IPS-18a (cell line): ENCODE measurements around the gene ZNF185.

Source experiments
- H3K27ac ChIP-seq: one replicate; pipeline ENCODE4 v1.5.1; 2013; ENCODE audit warnings: low read length
- H3K27me3 ChIP-seq: one replicate; pipeline ENCODE4 v1.6.1; 2013; ENCODE audit warnings: mild to moderate bottlenecking, low read length; ENCODE audit not compliant: control insufficient read depth, insufficient read depth
- H3K36me3 ChIP-seq: one replicate; pipeline ENCODE4 v1.6.1; 2013; ENCODE audit warnings: low read depth, low read length; ENCODE audit not compliant: control insufficient read depth
- H3K4me1 ChIP-seq: one replicate; pipeline ENCODE4 v1.6.1; 2013; ENCODE audit warnings: low read depth, low read length; ENCODE audit not compliant: control insufficient read depth
- H3K4me3 ChIP-seq: one replicate; pipeline ENCODE4 v1.5.1; 2013; ENCODE audit warnings: low read length
- H3K9ac ChIP-seq: one replicate; pipeline ENCODE4 v1.6.1; 2013; ENCODE audit warnings: mild to moderate bottlenecking, low read length, moderate library complexity
- H3K9me3 ChIP-seq: one replicate; pipeline ENCODE4 v1.6.1; 2013; ENCODE audit warnings: low read depth, low read length; ENCODE audit not compliant: control insufficient read depth

The ZNF185 gene

DNA sequence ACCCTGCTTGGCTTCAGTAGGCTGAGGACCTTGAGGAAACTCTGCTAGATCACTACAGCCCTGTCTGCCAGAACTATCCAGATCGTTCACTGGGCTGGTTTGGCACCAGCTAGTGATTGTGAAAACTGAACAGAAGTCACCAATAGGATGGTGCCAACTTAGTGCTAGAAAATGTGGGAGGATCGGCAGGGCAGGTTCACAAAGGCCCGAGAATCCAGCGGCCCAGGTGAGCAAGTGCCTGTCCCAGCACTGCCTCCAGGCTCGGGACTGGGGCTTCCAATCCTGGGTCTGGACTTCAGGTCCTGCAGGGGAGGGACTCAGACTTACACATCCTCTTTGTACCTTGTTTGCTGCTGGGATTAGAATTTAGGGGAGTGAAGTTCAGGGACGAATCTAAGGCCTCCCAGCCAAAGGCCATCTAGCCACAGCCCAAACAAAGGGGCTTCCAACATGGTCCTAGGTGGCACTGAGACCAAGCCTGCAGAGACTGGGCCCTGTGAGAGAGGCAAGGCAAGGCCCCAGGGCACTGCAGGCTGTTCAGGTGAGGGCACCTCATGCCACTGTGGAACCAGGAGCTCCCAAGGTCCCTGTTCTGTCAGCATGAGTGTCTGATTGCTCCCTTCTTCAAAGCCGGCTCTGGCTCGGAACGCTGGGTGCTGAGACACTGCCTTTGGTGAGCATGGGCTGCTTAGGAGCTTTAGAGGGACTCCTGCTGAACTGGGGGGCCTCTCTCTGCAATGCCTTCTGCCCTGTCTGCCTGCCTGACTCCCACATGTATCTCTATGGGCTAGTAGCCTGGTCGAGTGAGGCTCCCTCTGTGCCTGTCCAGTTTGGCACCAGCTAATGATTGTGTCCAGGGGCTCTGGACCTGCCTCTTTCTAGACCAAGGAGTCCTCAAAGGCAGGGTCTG is 20.7 kb upstream of the ZNF185 start:
- no peaks in the 10 kb centered on the region for H3K36me3 ChIP-seq
- H3K27me3 ChIP-seq: no peaks in the 10 kb centered on the region
- H3K9ac ChIP-seq: no peak overlapping the region
- H3K4me1 ChIP-seq: no peaks in the 10 kb centered on the region
- no peak overlapping the region for H3K27ac ChIP-seq
- peaks cover 10% of the 10 kb centered on the region for H3K9me3 ChIP-seq
- H3K4me3 ChIP-seq: no peak overlapping the region

DNA sequence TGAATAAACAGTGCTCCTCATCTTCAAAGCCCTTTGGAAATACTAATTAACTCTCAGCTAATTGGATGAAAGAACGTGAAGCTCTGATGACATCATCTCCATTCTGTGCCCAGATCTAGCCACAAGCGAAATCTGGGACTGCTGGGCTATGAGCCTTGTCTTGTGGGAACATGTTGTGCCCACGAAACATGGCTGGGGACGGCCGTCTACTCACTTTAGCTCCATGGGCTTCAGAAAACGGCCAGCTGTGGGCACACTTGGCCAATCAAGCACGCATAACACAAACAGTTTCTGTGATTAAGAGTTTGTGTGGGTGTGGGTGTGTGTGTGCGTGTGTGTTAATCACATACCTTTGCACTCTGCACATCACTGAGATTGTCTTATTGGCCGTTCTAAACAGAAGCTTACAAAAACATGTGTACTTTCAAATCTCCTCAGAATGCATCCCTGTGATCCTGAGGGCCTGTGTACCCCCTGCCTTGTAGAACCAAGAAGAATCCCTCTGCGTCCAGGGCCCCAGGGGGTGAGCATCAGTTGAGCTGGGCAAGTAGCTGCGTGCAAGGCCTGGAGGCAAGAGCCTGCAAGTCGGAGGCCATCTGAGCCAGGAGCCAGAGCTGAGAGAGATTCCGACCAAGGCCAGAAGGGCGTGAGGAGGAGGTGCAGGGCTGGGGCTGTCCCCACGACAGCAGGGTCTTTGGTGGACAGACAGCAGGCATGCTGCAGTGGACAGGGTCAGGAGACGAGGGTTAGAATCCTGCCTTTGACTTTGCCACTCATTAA is 18.7 kb upstream of the ZNF185 start:
- H3K27ac ChIP-seq: no peak overlapping the region
- no peaks in the 10 kb centered on the region for H3K36me3 ChIP-seq
- no peak overlapping the region for H3K9ac ChIP-seq
- no peak overlapping the region for H3K4me3 ChIP-seq
- H3K27me3 ChIP-seq: no peaks in the 10 kb centered on the region
- peaks cover 10% of the 10 kb centered on the region for H3K9me3 ChIP-seq
- H3K4me1 ChIP-seq: no peaks in the 10 kb centered on the region

DNA sequence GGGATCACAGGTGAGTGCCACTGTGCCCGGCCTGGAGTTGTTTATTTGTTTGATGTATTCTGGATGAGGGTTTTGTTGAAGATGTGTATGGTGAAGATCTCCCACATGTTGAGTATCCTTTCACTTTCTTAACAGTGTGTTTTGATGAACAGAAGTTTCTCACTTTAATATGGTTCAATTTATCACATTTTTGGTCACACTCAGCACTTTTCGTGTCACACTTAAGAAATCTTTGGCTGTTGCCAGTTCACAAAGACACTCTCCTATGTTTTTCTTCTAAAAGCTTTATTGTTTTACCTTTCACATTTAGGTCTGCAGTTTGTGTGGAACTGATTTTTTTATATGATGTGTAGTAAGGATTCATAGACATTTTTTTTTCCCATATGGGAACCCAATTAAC is 16.6 kb upstream of the ZNF185 start:
- Histone ChIP-seq H3K4me3 (no peak overlapping the region), H3K27ac (no peak overlapping the region), H3K9ac (no peak overlapping the region), H3K4me1 (no peaks in the 10 kb centered on the region), H3K36me3 (no peaks in the 10 kb centered on the region), H3K27me3 (no peaks in the 10 kb centered on the region), H3K9me3 (peaks cover 4% of the 10 kb centered on the region)

GRCh38 chrX:152884171-152884570 is 13.7 kb upstream of the ZNF185 start:
- H3K9ac ChIP-seq: no peak overlapping the region
- no peaks in the 10 kb centered on the region for H3K27me3 ChIP-seq
- H3K4me1 ChIP-seq: peaks cover 4% of the 10 kb centered on the region
- H3K4me3 ChIP-seq: no peak overlapping the region
- H3K27ac ChIP-seq: no peak overlapping the region
- no peaks in the 10 kb centered on the region for H3K9me3 ChIP-seq
- H3K36me3 ChIP-seq: no peaks in the 10 kb centered on the region

GRCh38 chrX:152886716-152887115 is 11.2 kb upstream of the ZNF185 start:
- no peak overlapping the region for H3K27ac ChIP-seq
- H3K36me3 ChIP-seq: no peaks in the 10 kb centered on the region
- H3K27me3 ChIP-seq: no peaks in the 10 kb centered on the region

DNA sequence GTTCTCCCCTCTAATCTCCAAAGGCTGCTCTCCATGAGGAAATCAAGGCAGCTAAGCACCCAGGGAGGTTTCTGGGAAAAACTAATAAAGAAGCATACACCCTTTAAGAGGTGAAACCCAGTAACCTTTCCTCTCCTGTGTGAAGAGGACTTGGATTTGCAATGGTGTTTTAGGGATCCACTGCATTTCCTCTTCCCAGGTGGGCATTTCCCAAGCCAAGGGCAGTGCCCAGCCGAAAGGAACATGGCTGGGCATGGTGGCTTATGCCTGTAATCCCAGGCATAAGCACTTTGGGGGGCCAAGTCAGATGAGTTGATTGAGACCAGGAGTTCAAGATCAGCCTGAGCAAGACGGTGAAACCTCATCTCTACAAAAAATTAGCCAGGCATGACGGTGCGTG is 5.4 kb upstream of the ZNF185 start:
- Histone ChIP-seq H3K27ac (no peak overlapping the region), H3K9me3 (peaks cover 7% of the 10 kb centered on the region), H3K27me3 (peaks cover 5% of the 10 kb centered on the region), H3K4me3 (no peak overlapping the region), H3K9ac (no peak overlapping the region), H3K36me3 (no peaks in the 10 kb centered on the region), H3K4me1 (peaks cover 16% of the 10 kb centered on the region)

More at GRCh38 chrX:152886716-152887115, 11.2 kb upstream of the ZNF185 start:
- Histone ChIP-seq H3K9me3 (no peaks in the 10 kb centered on the region), H3K9ac (no peak overlapping the region), H3K4me3 (no peak overlapping the region), H3K4me1 (peaks cover 8% of the 10 kb centered on the region)

DNA sequence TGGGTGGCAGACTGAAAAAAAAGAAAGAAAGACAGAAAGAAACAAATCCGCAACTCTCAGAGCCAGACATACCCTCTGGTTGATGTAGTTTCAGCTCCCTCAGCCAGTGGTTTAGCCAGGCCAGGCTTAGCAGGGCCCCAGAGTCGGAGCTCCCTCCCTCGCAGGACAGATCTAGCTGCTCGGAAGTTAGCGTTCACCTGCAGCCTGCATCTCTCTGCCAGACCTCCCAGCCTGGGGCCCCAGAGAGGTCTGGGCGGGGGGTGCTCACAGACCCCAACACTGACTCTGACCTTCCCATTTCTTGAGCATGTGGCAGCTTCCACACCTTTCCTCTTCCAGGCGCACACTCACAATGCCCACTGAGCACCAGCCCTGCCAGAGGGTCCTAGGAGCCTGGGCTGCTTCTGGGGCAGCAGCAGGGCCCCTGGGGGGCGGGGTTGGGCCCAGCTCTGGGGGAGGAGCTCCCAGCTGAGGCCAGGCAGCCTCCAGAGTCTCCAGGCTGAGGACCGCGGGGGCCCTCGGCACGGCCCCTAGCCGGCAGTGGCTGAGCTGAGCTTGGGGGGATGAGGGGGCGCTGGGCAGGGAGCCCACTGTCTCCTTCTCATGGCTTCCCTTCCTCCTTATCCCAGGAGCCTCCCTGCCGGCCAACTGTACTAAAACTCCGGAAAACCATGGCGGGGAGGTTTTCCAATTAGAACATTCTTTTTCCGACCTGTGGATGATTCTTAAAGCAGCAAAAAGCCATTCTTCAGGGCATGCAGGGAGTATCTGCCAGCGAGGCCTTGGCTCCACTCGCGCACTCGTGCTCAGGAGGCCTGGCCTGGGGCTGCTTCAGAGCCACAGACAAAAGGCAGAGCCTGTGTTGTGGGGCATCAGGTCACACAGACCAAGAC is 4.6 kb upstream of the ZNF185 start:
- H3K9me3 ChIP-seq: peaks cover 7% of the 10 kb centered on the region
- peaks cover 14% of the 10 kb centered on the region for H3K4me1 ChIP-seq
- no peaks in the 10 kb centered on the region for H3K36me3 ChIP-seq
- H3K27ac ChIP-seq: no peak overlapping the region
- H3K27me3 ChIP-seq: peaks cover 5% of the 10 kb centered on the region
- H3K9ac ChIP-seq: no peak overlapping the region
- no peak overlapping the region for H3K4me3 ChIP-seq

GRCh38 chrX:152893980-152894610 is 3.8 kb upstream of the ZNF185 start:
- peaks cover 7% of the 10 kb centered on the region for H3K9me3 ChIP-seq
- H3K27ac ChIP-seq: no peak overlapping the region
- H3K4me3 ChIP-seq: no peak overlapping the region
- H3K36me3 ChIP-seq: no peaks in the 10 kb centered on the region
- H3K4me1 ChIP-seq: peaks cover 11% of the 10 kb centered on the region
- H3K9ac ChIP-seq: no peak overlapping the region
- peaks cover 5% of the 10 kb centered on the region for H3K27me3 ChIP-seq

- Histone ChIP-seq H3K9ac (no peak overlapping the region), H3K4me1 (peaks cover 8% of the 10 kb centered on the region), H3K27ac (no peak overlapping the region), H3K4me3 (no peak overlapping the region), H3K9me3 (peaks cover 7% of the 10 kb centered on the region), H3K36me3 (no peaks in the 10 kb centered on the region), H3K27me3 (peaks cover 5% of the 10 kb centered on the region)
Observed at GRCh38 chrX:152895121-152895520, 2.7 kb upstream of the ZNF185 start.

- H3K4me1 ChIP-seq: peaks cover 8% of the 10 kb centered on the region
- no peak overlapping the region for H3K9ac ChIP-seq
- H3K27ac ChIP-seq: no peak overlapping the region
- no peak overlapping the region for H3K4me3 ChIP-seq
- H3K27me3 ChIP-seq: peaks cover 5% of the 10 kb centered on the region
- H3K36me3 ChIP-seq: no peaks in the 10 kb centered on the region
- peaks cover 7% of the 10 kb centered on the region for H3K9me3 ChIP-seq
Observed at GRCh38 chrX:152895724-152896420, 2.0 kb upstream of the ZNF185 start.
